Esophagus squamous epithelium (tissue), 4 donors: Measurements from ENCODE around the gene LAMA5.

Source experiments
- CTCF ChIP-seq, 6 experiments: fragments of 450-650 bp in 4 of 6; fragments of 200-600 bp in 2 of 6; sonication (generic) in 2 of 6; IDR thresholded peaks; one replicate each; pipeline ENCODE4 v1.5.1; 2016 to 2019; ENCODE audit warnings: antibody characterized with exemption in 6 of 6, mild to moderate bottlenecking in 4 of 6, moderate library complexity in 4 of 6
- POLR2A ChIP-seq, 4 donors: fragments of 450-650 bp; IDR thresholded peaks; one replicate each; pipeline ENCODE4 v1.6.1; 2017; ENCODE audit warnings: antibody characterized with exemption in 4 of 4, mild to moderate bottlenecking in 4 of 4, moderate library complexity in 3 of 4

- TF ChIP-seq CTCF (IDR thresholded peaks at IDR 0.05) (no peak), POLR2A (IDR thresholded peaks at IDR 0.05) (no peak)
Measured at GRCh38 chr20:62335532-62335931, 31.6 kb downstream of the LAMA5 start.
